Suprapubic skin (tissue), 4 donors: ENCODE data around the gene ERP27.

Experiments
- EP300 ChIP-seq: sonication (generic); formaldehyde crosslinking; IDR thresholded peaks from one replicate; pipeline ENCODE4 v1.6.1; 2017; ENCODE audit warnings: antibody characterized with exemption
- POLR2A ChIP-seq, 2 donors: fragments of 450-650 bp; IDR thresholded peaks; one replicate each; pipeline ENCODE4 v1.6.1; 2017; ENCODE audit warnings: antibody characterized with exemption in 2 of 2, mild to moderate bottlenecking in 2 of 2, moderate library complexity in 2 of 2
- POLR2AphosphoS5 ChIP-seq, 3 donors: sonication (generic); formaldehyde crosslinking; IDR thresholded peaks; one replicate each; pipeline ENCODE4 v1.6.1; 2017; ENCODE audit warnings: antibody characterized with exemption in 3 of 3
- TF ChIP-seq, protein P1 (sequence below), 2 donors: fragments of 200-600 bp in 1 of 2; fragments of 450-650 bp in 1 of 2; sonication (generic) in 1 of 2; IDR thresholded peaks; one replicate each; pipeline ENCODE4 v1.5.1; 2016 to 2019; ENCODE audit warnings: antibody characterized with exemption in 2 of 2, mild to moderate bottlenecking in 1 of 2, moderate library complexity in 1 of 2

DNA sequence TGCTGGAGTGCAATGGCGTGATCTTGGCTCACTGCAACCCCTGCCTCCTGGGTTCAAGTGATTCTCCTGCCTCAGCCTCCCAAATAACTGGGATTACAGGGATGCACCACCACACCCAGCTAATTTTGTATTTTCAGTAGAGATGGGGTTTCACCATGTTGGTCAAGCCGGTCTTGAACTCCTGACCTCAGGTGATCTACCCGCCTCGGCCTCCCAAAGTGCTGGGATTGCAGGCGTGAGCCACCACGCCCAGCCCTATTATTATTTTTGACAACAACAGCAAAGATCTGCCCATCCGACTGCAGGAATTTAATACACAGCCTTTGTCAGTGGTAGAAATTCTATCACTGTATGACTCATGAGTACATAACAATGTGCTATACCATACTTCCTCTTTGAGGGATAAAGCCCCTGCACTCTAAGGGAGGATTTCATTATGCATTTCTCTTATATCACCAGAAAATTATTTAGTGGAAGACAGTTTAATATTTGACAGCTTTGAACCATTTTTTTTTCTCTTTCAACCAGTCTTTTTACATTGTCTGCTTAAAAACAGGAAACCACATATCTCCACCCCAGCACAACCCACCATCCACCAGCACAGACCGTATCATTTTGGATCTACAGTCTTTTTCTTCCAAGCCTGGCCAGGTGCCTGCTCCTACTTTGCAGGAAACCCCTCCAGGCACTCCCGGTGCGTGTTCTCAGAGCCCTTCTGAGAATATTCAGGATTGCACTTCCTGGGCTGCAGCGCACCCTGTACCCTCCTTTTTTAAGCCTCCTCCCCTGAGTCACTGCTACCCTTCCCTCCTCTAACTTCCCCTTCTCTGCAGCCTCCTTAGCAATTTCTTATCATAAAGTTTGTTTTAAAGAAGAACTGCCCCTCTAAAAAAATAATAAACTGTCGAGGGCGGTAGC, 22.5 kb upstream of the ERP27 start:
- TF ChIP-seq, protein P1, sequence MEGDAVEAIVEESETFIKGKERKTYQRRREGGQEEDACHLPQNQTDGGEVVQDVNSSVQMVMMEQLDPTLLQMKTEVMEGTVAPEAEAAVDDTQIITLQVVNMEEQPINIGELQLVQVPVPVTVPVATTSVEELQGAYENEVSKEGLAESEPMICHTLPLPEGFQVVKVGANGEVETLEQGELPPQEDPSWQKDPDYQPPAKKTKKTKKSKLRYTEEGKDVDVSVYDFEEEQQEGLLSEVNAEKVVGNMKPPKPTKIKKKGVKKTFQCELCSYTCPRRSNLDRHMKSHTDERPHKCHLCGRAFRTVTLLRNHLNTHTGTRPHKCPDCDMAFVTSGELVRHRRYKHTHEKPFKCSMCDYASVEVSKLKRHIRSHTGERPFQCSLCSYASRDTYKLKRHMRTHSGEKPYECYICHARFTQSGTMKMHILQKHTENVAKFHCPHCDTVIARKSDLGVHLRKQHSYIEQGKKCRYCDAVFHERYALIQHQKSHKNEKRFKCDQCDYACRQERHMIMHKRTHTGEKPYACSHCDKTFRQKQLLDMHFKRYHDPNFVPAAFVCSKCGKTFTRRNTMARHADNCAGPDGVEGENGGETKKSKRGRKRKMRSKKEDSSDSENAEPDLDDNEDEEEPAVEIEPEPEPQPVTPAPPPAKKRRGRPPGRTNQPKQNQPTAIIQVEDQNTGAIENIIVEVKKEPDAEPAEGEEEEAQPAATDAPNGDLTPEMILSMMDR (IDR thresholded peaks at IDR 0.05): no peak
- TF ChIP-seq POLR2A (IDR thresholded peaks at IDR 0.05) (no peak), POLR2AphosphoS5 (IDR thresholded peaks at IDR 0.05) (no peak), EP300 (no peak)
